GM23338 (cell line): Measurements from ENCODE around the gene NT5C.

Source experiments
- CREB1 ChIP-seq: fragments of 250-450 bp; sonication (Bioruptor Pico); IDR thresholded peaks from 2 replicates; pipeline ENCODE4 v1.5.0; 2020; ENCODE audit warnings: low read depth, mild to moderate bottlenecking, moderate library complexity
- EZH2 ChIP-seq: fragments of 200-600 bp; sonication (generic); IDR thresholded peaks from one replicate; pipeline ENCODE4 v1.8.0; 2017; ENCODE audit warnings: antibody characterized with exemption, mild to moderate bottlenecking, low read depth; ENCODE audit not compliant: unreplicated experiment
- EZH2phosphoT487 ChIP-seq: fragments of 200-600 bp; sonication (generic); IDR thresholded peaks from one replicate; pipeline ENCODE4 v1.8.1; 2018; ENCODE audit warnings: antibody characterized with exemption; ENCODE audit not compliant: unreplicated experiment
- JUNB ChIP-seq: IDR thresholded peaks from one replicate; pipeline ENCODE4 v1.6.1; 2016; ENCODE audit warnings: antibody characterized with exemption; ENCODE audit not compliant: unreplicated experiment
- NANOG ChIP-seq: IDR thresholded peaks from 2 replicates; pipeline ENCODE4 v1.6.1; 2016; ENCODE audit warnings: antibody characterized with exemption, borderline replicate concordance
- POLR2AphosphoS5 ChIP-seq: IDR thresholded peaks from 2 replicates; pipeline ENCODE4 v1.6.1; 2016; ENCODE audit warnings: antibody characterized with exemption, low read depth
- ZNF331 ChIP-seq: fragments of 250-450 bp; sonication (Bioruptor Pico); IDR thresholded peaks from 2 replicates; pipeline ENCODE4 v1.5.0; 2020; ENCODE audit warnings: low read depth, mild to moderate bottlenecking, moderate library complexity
- TF ChIP-seq, protein P1 (sequence below), 2 experiments: fragments of 200-600 bp in 1 of 2; sonication (generic) in 1 of 2; conservative IDR thresholded peaks; 2 replicates each; pipeline versions ENCODE4 v1.5.1 to v1.6.1; 2016 to 2017; ENCODE audit warnings: antibody characterized with exemption in 2 of 2, low read depth in 2 of 2, mild to moderate bottlenecking in 2 of 2, moderate library complexity in 1 of 2
- TF ChIP-seq, protein P2 (sequence below): IDR thresholded peaks from one replicate; pipeline ENCODE4 v1.6.1; 2018; ENCODE audit warnings: antibody characterized with exemption; ENCODE audit not compliant: unreplicated experiment
- TF ChIP-seq, protein P3 (sequence below): IDR thresholded peaks from 2 replicates; pipeline ENCODE4 v1.6.1; 2016; ENCODE audit warnings: antibody characterized with exemption

- TF ChIP-seq, protein P1, sequence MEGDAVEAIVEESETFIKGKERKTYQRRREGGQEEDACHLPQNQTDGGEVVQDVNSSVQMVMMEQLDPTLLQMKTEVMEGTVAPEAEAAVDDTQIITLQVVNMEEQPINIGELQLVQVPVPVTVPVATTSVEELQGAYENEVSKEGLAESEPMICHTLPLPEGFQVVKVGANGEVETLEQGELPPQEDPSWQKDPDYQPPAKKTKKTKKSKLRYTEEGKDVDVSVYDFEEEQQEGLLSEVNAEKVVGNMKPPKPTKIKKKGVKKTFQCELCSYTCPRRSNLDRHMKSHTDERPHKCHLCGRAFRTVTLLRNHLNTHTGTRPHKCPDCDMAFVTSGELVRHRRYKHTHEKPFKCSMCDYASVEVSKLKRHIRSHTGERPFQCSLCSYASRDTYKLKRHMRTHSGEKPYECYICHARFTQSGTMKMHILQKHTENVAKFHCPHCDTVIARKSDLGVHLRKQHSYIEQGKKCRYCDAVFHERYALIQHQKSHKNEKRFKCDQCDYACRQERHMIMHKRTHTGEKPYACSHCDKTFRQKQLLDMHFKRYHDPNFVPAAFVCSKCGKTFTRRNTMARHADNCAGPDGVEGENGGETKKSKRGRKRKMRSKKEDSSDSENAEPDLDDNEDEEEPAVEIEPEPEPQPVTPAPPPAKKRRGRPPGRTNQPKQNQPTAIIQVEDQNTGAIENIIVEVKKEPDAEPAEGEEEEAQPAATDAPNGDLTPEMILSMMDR (conservative IDR thresholded peaks at IDR 0.05; ENCODE audit: low read depth in 2 of 2): no peak
- TF ChIP-seq POLR2AphosphoS5: no peak
- TF ChIP-seq ZNF331: no peak
- TF ChIP-seq, protein P2, sequence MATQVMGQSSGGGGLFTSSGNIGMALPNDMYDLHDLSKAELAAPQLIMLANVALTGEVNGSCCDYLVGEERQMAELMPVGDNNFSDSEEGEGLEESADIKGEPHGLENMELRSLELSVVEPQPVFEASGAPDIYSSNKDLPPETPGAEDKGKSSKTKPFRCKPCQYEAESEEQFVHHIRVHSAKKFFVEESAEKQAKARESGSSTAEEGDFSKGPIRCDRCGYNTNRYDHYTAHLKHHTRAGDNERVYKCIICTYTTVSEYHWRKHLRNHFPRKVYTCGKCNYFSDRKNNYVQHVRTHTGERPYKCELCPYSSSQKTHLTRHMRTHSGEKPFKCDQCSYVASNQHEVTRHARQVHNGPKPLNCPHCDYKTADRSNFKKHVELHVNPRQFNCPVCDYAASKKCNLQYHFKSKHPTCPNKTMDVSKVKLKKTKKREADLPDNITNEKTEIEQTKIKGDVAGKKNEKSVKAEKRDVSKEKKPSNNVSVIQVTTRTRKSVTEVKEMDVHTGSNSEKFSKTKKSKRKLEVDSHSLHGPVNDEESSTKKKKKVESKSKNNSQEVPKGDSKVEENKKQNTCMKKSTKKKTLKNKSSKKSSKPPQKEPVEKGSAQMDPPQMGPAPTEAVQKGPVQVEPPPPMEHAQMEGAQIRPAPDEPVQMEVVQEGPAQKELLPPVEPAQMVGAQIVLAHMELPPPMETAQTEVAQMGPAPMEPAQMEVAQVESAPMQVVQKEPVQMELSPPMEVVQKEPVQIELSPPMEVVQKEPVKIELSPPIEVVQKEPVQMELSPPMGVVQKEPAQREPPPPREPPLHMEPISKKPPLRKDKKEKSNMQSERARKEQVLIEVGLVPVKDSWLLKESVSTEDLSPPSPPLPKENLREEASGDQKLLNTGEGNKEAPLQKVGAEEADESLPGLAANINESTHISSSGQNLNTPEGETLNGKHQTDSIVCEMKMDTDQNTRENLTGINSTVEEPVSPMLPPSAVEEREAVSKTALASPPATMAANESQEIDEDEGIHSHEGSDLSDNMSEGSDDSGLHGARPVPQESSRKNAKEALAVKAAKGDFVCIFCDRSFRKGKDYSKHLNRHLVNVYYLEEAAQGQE: no peak
- TF ChIP-seq EZH2: no peak
- TF ChIP-seq, protein P3, sequence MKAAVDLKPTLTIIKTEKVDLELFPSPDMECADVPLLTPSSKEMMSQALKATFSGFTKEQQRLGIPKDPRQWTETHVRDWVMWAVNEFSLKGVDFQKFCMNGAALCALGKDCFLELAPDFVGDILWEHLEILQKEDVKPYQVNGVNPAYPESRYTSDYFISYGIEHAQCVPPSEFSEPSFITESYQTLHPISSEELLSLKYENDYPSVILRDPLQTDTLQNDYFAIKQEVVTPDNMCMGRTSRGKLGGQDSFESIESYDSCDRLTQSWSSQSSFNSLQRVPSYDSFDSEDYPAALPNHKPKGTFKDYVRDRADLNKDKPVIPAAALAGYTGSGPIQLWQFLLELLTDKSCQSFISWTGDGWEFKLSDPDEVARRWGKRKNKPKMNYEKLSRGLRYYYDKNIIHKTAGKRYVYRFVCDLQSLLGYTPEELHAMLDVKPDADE: no peak
- no peak for TF ChIP-seq CREB1 (CRISPR knock-in tag)
- TF ChIP-seq JUNB: no peak
- no peak for TF ChIP-seq EZH2phosphoT487
- TF ChIP-seq NANOG: no peak
Observed at GRCh38 chr17:75111777-75112335, 19.7 kb downstream of the NT5C start.
